Progenitor cell of endocrine pancreas (in vitro differentiated cells): Measurements from ENCODE around the gene STK24. TPM values are rescaled to one million over a fixed set of nuclear protein-coding genes. Genes with fewer than 3 reads are reported as not detected.

Experiments
- DNase-seq: peaks from one replicate; pipeline ENCODE4 v3.0.0; 2021; ENCODE audit warnings: low spot score; ENCODE audit not compliant: unreplicated experiment
- H3K27ac Mint-ChIP-seq: 2 replicates; pipeline ENCODE4 v1.8.0; 2021; ENCODE audit warnings: mild to moderate bottlenecking, moderate library complexity, mixed read lengths
- H3K27me3 Mint-ChIP-seq: 2 replicates; pipeline ENCODE4 v1.8.0; 2021; ENCODE audit warnings: mixed read lengths
- H3K36me3 Mint-ChIP-seq: 2 replicates; pipeline ENCODE4 v1.8.0; 2022; ENCODE audit warnings: mixed read lengths; ENCODE audit not compliant: insufficient read depth
- H3K4me1 Mint-ChIP-seq: 2 replicates; pipeline ENCODE4 v1.8.0; 2021; ENCODE audit warnings: low read depth, mixed read lengths
- H3K4me3 Mint-ChIP-seq: 2 replicates; pipeline ENCODE4 v1.8.0; 2021; ENCODE audit warnings: low read depth, mild to moderate bottlenecking, moderate library complexity, mixed read lengths
- H3K9me3 Mint-ChIP-seq: 2 replicates; pipeline ENCODE4 v1.8.0; 2021; ENCODE audit warnings: low read depth, mixed read lengths
- CTCF ChIP-seq: fragments of 200-600 bp; sonication (generic); IDR thresholded peaks from one replicate; pipeline ENCODE4 v1.5.0; 2021; ENCODE audit warnings: antibody characterized with exemption, mild to moderate bottlenecking; ENCODE audit not compliant: unreplicated experiment
- total RNA-seq: library from RNA; stranded (reverse); gene quantifications from 2 replicates; pipeline ENCODE4 v1.2.1, GENCODE V29; 2021

Gene STK24
- total RNA-seq, 1 donor from 2014 or later = 113 TPM

- no peak for TF ChIP-seq CTCF
- peak overlapping the region; percentile 24 for H3K27ac Mint-ChIP-seq
- no peak overlapping the region for H3K4me3 Mint-ChIP-seq
- no peak for DNase-seq
- no peaks in the 10 kb centered on the region for H3K27me3 Mint-ChIP-seq
- no peaks in the 10 kb centered on the region for H3K9me3 Mint-ChIP-seq
- peaks cover 34% of the 10 kb centered on the region for H3K36me3 Mint-ChIP-seq
- H3K4me1 Mint-ChIP-seq = peaks cover 14% of the 10 kb centered on the region
Measured at GRCh38 chr13:98458431-98458830, 118.5 kb downstream of the STK24 start.

GRCh38 chr13:98457053-98457452 lies 119.9 kb downstream of the STK24 start:
- no peaks in the 10 kb centered on the region for H3K27me3 Mint-ChIP-seq
- H3K27ac Mint-ChIP-seq = peak overlapping the region; percentile 82
- peaks cover 31% of the 10 kb centered on the region for H3K36me3 Mint-ChIP-seq

GRCh38 chr13:98456413-98456845 lies 120.5 kb downstream of the STK24 start:
- TF ChIP-seq CTCF = no peak
- Mint-ChIP-seq H3K27me3 (no peaks in the 10 kb centered on the region), H3K36me3 (peaks cover 36% of the 10 kb centered on the region), H3K27ac (peak overlapping the region; percentile 82), H3K4me3 (no peak overlapping the region), H3K9me3 (no peaks in the 10 kb centered on the region), H3K4me1 (peaks cover 17% of the 10 kb centered on the region)
- DNase-seq = no peak

More at GRCh38 chr13:98457053-98457452, 119.9 kb downstream of the STK24 start:
- H3K4me3 Mint-ChIP-seq = no peak overlapping the region
- no peak for DNase-seq
- TF ChIP-seq CTCF = no peak
- no peaks in the 10 kb centered on the region for H3K9me3 Mint-ChIP-seq
- H3K4me1 Mint-ChIP-seq = peaks cover 14% of the 10 kb centered on the region

- H3K4me1 Mint-ChIP-seq = peaks cover 30% of the 10 kb centered on the region
- H3K27me3 Mint-ChIP-seq = no peaks in the 10 kb centered on the region
- no peak for TF ChIP-seq CTCF
- H3K4me3 Mint-ChIP-seq = no peak overlapping the region
- peak overlapping the region; percentile 73 for H3K27ac Mint-ChIP-seq
- DNase-seq = no peak
- H3K36me3 Mint-ChIP-seq = peaks cover 32% of the 10 kb centered on the region
- no peaks in the 10 kb centered on the region for H3K9me3 Mint-ChIP-seq
Measured at GRCh38 chr13:98454389-98454881, 122.5 kb downstream of the STK24 start.

GRCh38 chr13:98452851-98453843 lies 123.8 kb downstream of the STK24 start:
- TF ChIP-seq CTCF = no peak
- peaks cover 39% of the 10 kb centered on the region for H3K36me3 Mint-ChIP-seq
- H3K27me3 Mint-ChIP-seq = no peaks in the 10 kb centered on the region
- H3K4me3 Mint-ChIP-seq = no peak overlapping the region
- peak overlapping the region; percentile 67 for H3K27ac Mint-ChIP-seq
- H3K9me3 Mint-ChIP-seq = no peaks in the 10 kb centered on the region
- no peak for DNase-seq
- H3K4me1 Mint-ChIP-seq = peaks cover 29% of the 10 kb centered on the region
